Astrocyte (in vitro differentiated cells and primary cell): ENCODE measurements around the gene DYNLT2B. TPM values are rescaled to one million over a fixed set of nuclear protein-coding genes. Genes with fewer than 3 reads are reported as not detected.

Source experiments
- DNase-seq: peaks from one replicate; pipeline ENCODE4 v3.0.0-alpha.2; 2010; ENCODE audit warnings: low read depth
- FAIRE-seq: peaks from 2 replicates; lab custom pipeline; 2011; peaks lifted over from hg19 to GRCh38; lab: Jason Lieb, UNC
- H2AFZ ChIP-seq: 2 replicates; pipeline ENCODE4 v1.6.0; 2012; ENCODE audit warnings: low read depth, low read length, inconsistent platforms
- H3K27ac ChIP-seq: 2 replicates; pipeline ENCODE4 v1.5.1; 2011; ENCODE audit warnings: low read depth, low read length, inconsistent platforms
- H3K27me3 ChIP-seq: 2 replicates; pipeline ENCODE4 v1.6.0; 2011; ENCODE audit warnings: low read length, inconsistent platforms; ENCODE audit not compliant: insufficient read depth
- H3K36me3 ChIP-seq: 2 replicates; pipeline ENCODE4 v1.5.1; 2011; ENCODE audit warnings: low read length, inconsistent platforms; ENCODE audit not compliant: insufficient read depth
- H3K4me1 ChIP-seq: 2 replicates; pipeline ENCODE4 v1.5.1; 2011; ENCODE audit warnings: low read length, inconsistent platforms; ENCODE audit not compliant: insufficient read depth
- H3K4me2 ChIP-seq: 2 replicates; pipeline ENCODE4 v1.6.0; 2012; ENCODE audit warnings: low read length, inconsistent platforms
- H3K4me3 ChIP-seq: 2 replicates; pipeline ENCODE4 v1.5.1; 2011; ENCODE audit warnings: low read depth, mild to moderate bottlenecking, low read length, inconsistent platforms; ENCODE audit not compliant: insufficient read depth
- H3K79me2 ChIP-seq: 2 replicates; pipeline ENCODE4 v1.6.0; 2012; ENCODE audit warnings: mild to moderate bottlenecking, low read length, inconsistent platforms; ENCODE audit not compliant: insufficient read depth
- H3K9ac ChIP-seq: 2 replicates; pipeline ENCODE4 v1.6.0; 2012; ENCODE audit warnings: mild to moderate bottlenecking, low read length, inconsistent platforms
- H3K9me3 ChIP-seq: 2 replicates; pipeline ENCODE4 v1.5.1; 2012; ENCODE audit warnings: low read depth, mild to moderate bottlenecking, low read length, inconsistent platforms; ENCODE audit not compliant: insufficient read depth
- H4K20me1 ChIP-seq: 2 replicates; pipeline ENCODE4 v1.6.0; 2012; ENCODE audit warnings: low read length, inconsistent platforms; ENCODE audit not compliant: insufficient read depth
- H3K27ac Mint-ChIP-seq: one replicate; pipeline ENCODE4 v1.8.0; 2021; ENCODE audit warnings: mild to moderate bottlenecking, mixed read lengths; ENCODE audit not compliant: unreplicated experiment
- H3K27me3 Mint-ChIP-seq: one replicate; pipeline ENCODE4 v1.8.0; 2021; ENCODE audit warnings: low read depth, mixed read lengths; ENCODE audit not compliant: unreplicated experiment
- H3K36me3 Mint-ChIP-seq: one replicate; pipeline ENCODE4 v1.8.0; 2021; ENCODE audit warnings: low read depth, mixed read lengths; ENCODE audit not compliant: unreplicated experiment
- H3K4me1 Mint-ChIP-seq: one replicate; pipeline ENCODE4 v1.8.0; 2021; ENCODE audit warnings: low read depth, mixed read lengths; ENCODE audit not compliant: unreplicated experiment
- H3K4me3 Mint-ChIP-seq: one replicate; pipeline ENCODE4 v1.8.0; 2021; ENCODE audit warnings: mild to moderate bottlenecking, moderate library complexity, mixed read lengths; ENCODE audit not compliant: unreplicated experiment
- H3K9me3 Mint-ChIP-seq: one replicate; pipeline ENCODE4 v1.8.0; 2021; ENCODE audit warnings: mild to moderate bottlenecking, mixed read lengths; ENCODE audit not compliant: unreplicated experiment
- EZH2 ChIP-seq: IDR thresholded peaks from 2 replicates; pipeline ENCODE4 v1.6.1; 2012; ENCODE audit warnings: mild to moderate bottlenecking, low read length, inconsistent platforms; ENCODE audit not compliant: insufficient read depth
- total RNA-seq: library from RNA; stranded (reverse); gene quantifications from 2 replicates; pipeline ENCODE4 v1.2.1, GENCODE V29; 2021
- TF ChIP-seq, protein P1 (sequence below): IDR thresholded peaks from 2 replicates; pipeline ENCODE4 v1.5.1; 2011; ENCODE audit warnings: low read depth, mild to moderate bottlenecking, inconsistent platforms, low read length, moderate library complexity; ENCODE audit not compliant: insufficient read depth

DYNLT2B gene
- total RNA-seq, 1 donor from 2014 or later, result 10.9 TPM

DNA sequence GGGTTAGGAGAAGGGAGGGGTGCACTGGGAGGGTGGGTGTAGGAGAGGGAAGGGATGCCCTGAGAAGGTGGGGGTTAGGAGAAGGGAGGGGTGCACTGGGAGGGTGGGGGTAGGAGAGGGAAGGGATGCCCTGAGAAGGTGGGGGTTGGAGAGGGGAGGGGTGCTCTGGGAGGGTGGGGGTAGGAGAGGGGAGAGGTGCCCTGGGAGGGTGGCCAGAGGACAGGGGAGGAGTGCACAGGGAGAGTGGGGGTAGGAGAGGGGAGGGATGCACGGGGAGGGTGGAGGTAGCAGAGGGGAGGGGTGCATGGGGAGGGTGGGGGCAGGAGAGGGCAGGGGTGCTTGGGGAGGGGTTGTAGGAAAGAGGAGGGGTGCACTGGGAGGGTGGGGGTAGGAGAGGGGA, 16.9 kb upstream of the DYNLT2B start:
- no peak for FAIRE-seq
- no peaks in the 10 kb centered on the region for H4K20me1 ChIP-seq
- DNase-seq, result no peak

DNA sequence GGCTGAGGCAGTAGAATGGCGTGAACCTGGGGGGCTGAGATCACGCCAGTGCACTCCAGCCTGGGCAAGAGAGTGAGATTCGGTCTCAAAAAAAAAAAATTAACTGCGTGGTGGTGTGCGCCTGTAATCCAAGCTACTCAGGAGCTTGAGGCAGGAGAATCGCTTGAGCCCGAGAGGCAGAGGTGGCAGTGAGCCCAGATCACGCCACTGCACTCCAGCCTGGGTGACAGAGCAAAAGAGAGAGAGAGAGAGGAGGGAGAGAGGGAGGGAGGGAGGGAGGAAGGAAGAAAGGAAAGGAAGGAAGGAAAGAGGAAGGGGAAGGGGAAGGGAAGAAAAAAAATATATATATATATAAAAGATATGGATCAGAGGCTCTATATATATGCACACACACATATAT, 14.1 kb upstream of the DYNLT2B start:
- no peaks in the 10 kb centered on the region for H3K36me3 ChIP-seq
- H3K4me1 Mint-ChIP-seq, result peaks cover 2% of the 10 kb centered on the region
- TF ChIP-seq, protein P1, sequence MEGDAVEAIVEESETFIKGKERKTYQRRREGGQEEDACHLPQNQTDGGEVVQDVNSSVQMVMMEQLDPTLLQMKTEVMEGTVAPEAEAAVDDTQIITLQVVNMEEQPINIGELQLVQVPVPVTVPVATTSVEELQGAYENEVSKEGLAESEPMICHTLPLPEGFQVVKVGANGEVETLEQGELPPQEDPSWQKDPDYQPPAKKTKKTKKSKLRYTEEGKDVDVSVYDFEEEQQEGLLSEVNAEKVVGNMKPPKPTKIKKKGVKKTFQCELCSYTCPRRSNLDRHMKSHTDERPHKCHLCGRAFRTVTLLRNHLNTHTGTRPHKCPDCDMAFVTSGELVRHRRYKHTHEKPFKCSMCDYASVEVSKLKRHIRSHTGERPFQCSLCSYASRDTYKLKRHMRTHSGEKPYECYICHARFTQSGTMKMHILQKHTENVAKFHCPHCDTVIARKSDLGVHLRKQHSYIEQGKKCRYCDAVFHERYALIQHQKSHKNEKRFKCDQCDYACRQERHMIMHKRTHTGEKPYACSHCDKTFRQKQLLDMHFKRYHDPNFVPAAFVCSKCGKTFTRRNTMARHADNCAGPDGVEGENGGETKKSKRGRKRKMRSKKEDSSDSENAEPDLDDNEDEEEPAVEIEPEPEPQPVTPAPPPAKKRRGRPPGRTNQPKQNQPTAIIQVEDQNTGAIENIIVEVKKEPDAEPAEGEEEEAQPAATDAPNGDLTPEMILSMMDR, result no peak
- TF ChIP-seq EZH2, result no peak
- no peak overlapping the region for H3K4me3 Mint-ChIP-seq
- no peaks in the 10 kb centered on the region for H3K9me3 Mint-ChIP-seq
- DNase-seq (no peak), FAIRE-seq (no peak)
- H3K4me3 ChIP-seq, result no peak overlapping the region
- no peak overlapping the region for H3K4me2 ChIP-seq
- H4K20me1 ChIP-seq, result no peaks in the 10 kb centered on the region
- H3K27me3 Mint-ChIP-seq, result peaks cover 3% of the 10 kb centered on the region
- no peaks in the 10 kb centered on the region for H3K4me1 ChIP-seq
- H3K27ac Mint-ChIP-seq, result no peak overlapping the region
- H3K27me3 ChIP-seq, result no peaks in the 10 kb centered on the region
- no peak overlapping the region for H3K27ac ChIP-seq
- no peaks in the 10 kb centered on the region for H3K9me3 ChIP-seq
- no peaks in the 10 kb centered on the region for H3K36me3 Mint-ChIP-seq
- H2AFZ ChIP-seq, result no peak overlapping the region
- H3K9ac ChIP-seq, result no peak overlapping the region
- no peaks in the 10 kb centered on the region for H3K79me2 ChIP-seq

More for the DNA sequence above, 16.9 kb upstream of the DYNLT2B start:
- H3K4me2 ChIP-seq, result no peak overlapping the region
- H3K27me3 ChIP-seq, result no peaks in the 10 kb centered on the region
- no peak overlapping the region for H3K9ac ChIP-seq
- peaks cover 3% of the 10 kb centered on the region for H3K27me3 Mint-ChIP-seq
- no peaks in the 10 kb centered on the region for H3K79me2 ChIP-seq
- H3K9me3 ChIP-seq, result no peaks in the 10 kb centered on the region
- no peak overlapping the region for H3K27ac Mint-ChIP-seq
- H3K4me3 ChIP-seq, result no peak overlapping the region
- H3K9me3 Mint-ChIP-seq, result no peaks in the 10 kb centered on the region
- H3K4me1 ChIP-seq, result peaks cover 6% of the 10 kb centered on the region
- H3K4me1 Mint-ChIP-seq, result peaks cover 7% of the 10 kb centered on the region
- TF ChIP-seq, protein P1, result no peak
- no peak for TF ChIP-seq EZH2
- H3K4me3 Mint-ChIP-seq, result no peak overlapping the region
- H3K36me3 Mint-ChIP-seq, result no peaks in the 10 kb centered on the region
- no peak overlapping the region for H3K27ac ChIP-seq
- H3K36me3 ChIP-seq, result no peaks in the 10 kb centered on the region
- no peak overlapping the region for H2AFZ ChIP-seq

DNA sequence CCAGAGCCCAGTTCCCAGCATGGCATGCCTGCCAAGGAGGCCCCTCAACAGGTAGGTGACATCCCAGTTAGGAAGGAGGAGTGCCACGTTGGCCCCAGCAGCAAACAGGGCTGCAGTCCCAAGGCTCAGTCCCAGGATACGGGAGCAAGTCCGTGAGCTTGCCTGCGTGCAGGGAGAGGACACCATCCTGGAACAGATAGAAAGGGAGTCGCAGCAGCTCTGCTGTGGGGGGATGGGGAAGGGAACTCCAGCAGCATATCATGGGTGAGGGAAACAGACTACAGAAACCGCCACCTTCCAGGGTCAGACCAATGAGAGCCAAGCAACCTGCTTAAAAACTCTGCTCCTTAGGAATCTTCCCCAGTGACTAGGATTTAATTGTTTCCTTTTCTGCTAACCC, 9.4 kb upstream of the DYNLT2B start:
- H3K4me3 ChIP-seq, result no peak overlapping the region
- peaks cover 2% of the 10 kb centered on the region for H3K36me3 Mint-ChIP-seq
- H3K79me2 ChIP-seq, result no peaks in the 10 kb centered on the region
- H2AFZ ChIP-seq, result no peak overlapping the region
- H3K27ac Mint-ChIP-seq, result no peak overlapping the region
- H3K27me3 ChIP-seq, result no peaks in the 10 kb centered on the region
- H4K20me1 ChIP-seq, result no peaks in the 10 kb centered on the region
- no peaks in the 10 kb centered on the region for H3K9me3 ChIP-seq
- H3K36me3 ChIP-seq, result no peaks in the 10 kb centered on the region
- no peak for FAIRE-seq
- peaks cover 8% of the 10 kb centered on the region for H3K27me3 Mint-ChIP-seq
- peaks cover 1% of the 10 kb centered on the region for H3K9me3 Mint-ChIP-seq
- no peak for DNase-seq
- no peak overlapping the region for H3K4me3 Mint-ChIP-seq
- no peaks in the 10 kb centered on the region for H3K4me1 ChIP-seq
- no peak overlapping the region for H3K4me2 ChIP-seq
- peaks cover 2% of the 10 kb centered on the region for H3K4me1 Mint-ChIP-seq
- no peak for TF ChIP-seq EZH2
- H3K27ac ChIP-seq, result no peak overlapping the region
- no peak overlapping the region for H3K9ac ChIP-seq
